GM12872 (cell line): ENCODE data around the gene NOL4L.

Source experiments
- TF ChIP-seq, protein P1 (sequence below): IDR thresholded peaks from 3 replicates; pipeline ENCODE4 v1.5.1; 2011; ENCODE audit warnings: low read depth, mild to moderate bottlenecking, low read length, moderate library complexity; ENCODE audit not compliant: insufficient read depth

The NOL4L gene

DNA sequence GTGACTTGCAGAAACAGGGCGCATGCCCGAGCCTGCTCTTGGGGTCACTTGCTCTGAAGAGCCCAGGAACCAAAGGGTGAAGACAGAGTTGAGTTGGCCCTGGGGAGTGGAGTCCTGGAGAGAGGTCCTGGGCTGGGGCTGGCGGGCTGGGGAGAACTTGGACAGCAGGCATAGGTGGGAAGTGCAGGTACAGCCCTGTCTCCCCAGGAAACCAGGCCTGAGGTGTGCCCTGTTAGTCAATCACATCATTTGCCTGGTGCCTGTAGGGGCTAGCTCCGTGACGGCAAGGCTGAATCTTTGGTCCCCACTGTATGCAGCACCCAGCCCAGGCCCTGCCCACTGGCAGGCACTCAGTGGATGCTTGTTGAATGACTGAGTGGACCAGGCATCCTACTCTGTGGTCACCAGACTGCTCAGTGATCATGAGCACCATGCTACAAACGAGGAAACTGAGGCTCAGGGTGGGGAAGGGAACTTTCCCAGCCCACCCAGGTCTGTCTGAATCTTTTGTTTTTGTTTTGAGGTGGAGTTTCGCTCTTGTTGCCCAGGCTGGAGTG lies 15.6 kb upstream of the NOL4L start:
- TF ChIP-seq, protein P1, sequence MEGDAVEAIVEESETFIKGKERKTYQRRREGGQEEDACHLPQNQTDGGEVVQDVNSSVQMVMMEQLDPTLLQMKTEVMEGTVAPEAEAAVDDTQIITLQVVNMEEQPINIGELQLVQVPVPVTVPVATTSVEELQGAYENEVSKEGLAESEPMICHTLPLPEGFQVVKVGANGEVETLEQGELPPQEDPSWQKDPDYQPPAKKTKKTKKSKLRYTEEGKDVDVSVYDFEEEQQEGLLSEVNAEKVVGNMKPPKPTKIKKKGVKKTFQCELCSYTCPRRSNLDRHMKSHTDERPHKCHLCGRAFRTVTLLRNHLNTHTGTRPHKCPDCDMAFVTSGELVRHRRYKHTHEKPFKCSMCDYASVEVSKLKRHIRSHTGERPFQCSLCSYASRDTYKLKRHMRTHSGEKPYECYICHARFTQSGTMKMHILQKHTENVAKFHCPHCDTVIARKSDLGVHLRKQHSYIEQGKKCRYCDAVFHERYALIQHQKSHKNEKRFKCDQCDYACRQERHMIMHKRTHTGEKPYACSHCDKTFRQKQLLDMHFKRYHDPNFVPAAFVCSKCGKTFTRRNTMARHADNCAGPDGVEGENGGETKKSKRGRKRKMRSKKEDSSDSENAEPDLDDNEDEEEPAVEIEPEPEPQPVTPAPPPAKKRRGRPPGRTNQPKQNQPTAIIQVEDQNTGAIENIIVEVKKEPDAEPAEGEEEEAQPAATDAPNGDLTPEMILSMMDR = no peak

DNA sequence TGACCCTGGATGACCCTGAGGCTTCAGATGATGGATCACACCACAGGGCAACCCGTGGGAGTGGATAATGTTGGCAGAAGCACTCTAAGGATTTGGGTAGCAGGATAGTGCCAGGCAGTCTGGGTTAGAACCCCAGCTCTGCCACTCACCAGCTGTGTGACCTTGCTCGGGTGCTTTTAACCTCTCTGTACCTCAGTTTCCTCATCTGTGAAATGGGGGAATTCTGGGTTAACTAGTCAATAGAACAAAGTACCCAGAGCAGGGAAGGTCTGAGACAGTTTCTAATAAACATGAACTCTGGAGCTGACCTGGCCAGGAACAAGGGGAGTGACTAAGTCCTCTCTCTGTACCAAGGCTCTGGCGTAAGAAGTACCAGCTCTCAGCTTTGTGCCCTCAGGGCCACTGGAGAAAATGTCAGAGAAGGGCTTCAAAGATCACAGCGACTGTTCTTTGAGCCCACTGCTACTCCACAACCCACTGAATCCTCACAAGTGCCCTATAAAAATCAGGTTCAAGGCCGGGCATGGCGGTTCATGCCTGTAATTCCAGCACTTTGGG lies 14.7 kb upstream of the NOL4L start:
- TF ChIP-seq, protein P1 = no peak

DNA sequence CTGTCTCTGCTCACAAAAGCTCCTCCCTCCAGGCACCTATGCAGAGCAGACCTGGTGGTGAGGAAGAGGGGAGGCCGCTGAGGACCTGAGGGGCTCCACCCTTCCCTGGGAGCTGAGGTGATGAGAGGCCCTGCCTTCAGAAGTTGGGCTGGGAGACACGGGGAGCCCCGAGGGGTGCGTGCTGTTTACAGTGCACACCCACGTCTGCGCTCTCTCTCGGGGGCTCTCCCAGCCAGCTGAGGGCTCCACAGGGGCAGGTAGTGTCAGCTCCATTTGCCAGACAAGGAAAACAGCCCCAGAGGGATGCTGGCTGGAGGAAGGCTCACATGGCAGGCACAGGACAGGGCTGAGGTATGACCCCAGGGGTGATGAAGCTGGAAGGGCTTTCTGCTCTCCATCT lies 13.5 kb upstream of the NOL4L start:
- TF ChIP-seq, protein P1 = no peak

GRCh38 chr20:32597714-32598113 lies 12.6 kb upstream of the NOL4L start:
- TF ChIP-seq, protein P1 = no peak

GRCh38 chr20:32596681-32597252 lies 11.6 kb upstream of the NOL4L start:
- TF ChIP-seq, protein P1 = no peak

- TF ChIP-seq, protein P1 = no peak
Measured at GRCh38 chr20:32595143-32595542, 10.0 kb upstream of the NOL4L start.

DNA sequence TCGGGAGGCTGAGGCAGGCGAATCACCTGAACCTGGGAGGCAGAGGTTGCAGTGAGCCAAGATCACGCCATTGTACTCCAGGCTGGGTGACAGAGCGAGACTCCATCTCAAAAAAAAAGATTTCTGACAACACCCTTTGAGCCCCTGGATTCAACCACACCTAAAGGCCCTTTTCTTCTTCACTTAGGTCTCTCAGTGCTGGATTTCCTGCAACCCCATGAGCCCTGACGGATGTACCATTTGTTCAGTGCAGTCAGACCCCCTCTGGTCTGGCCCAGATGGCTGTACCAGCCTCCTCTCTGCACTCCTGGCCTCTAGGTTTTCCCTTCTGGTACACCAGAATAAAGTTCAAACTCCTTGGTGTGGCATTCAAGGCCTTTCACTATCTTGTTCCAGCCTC lies 9.1 kb upstream of the NOL4L start:
- TF ChIP-seq, protein P1 = no peak
